ENCODE measurements around the gene MUC5AC. TPM values are rescaled to one million over a fixed set of nuclear protein-coding genes. Genes with fewer than 3 reads are reported as not detected.

The MUC5AC gene
- total and polyA plus RNA-seq, 2 of the 13 experiments (the other 11 are each of a cell fraction or from before 2014, with no cell fraction given): under 0.01 TPM; not detected in 1

- H3K9ac ChIP-seq (ENCODE audit: insufficient read depth, low read depth, low read length): no peak overlapping the region
These were observed 70.5 kb downstream of the MUC5AC start for GRCh38 chr11:1228101-1228821.

GRCh38 chr11:1228921-1229451 is 71.2 kb downstream of the MUC5AC start:
- WGBS (ENCODE audit: low lambda C conversion rate): no CpG with 5 or more reads among the region's 18 CpGs
- intact Hi-C loops (cut with micrococcal nuclease; ENCODE audit: unreplicated experiment) (no loop called here), in situ Hi-C loops (cut with HindIII; ENCODE audit: extremely low pct_ligation_motif_present, low pct_unique_long_range_greater_than_20kb) (loop anchor here (5.0 kb wide), 1 partner anchor 117 kb away; no protein-coding TSS in a partner anchor)
- H3K79me2 ChIP-seq (ENCODE audit: insufficient read depth, low read length): no peaks in the 10 kb centered on the region
- no peak for ATAC-seq
- no TSS peak for BruUV-seq (replicated peaks)
- ChIA-PET POLR2A (no interaction called here), CTCF (ENCODE audit: low intra/inter-chr PET ratio, low total read pairs) (no interaction called here)
- H3K27me3 ChIP-seq (ENCODE audit: control insufficient read depth in 1 of 2, insufficient read depth in 2 of 2, low read length in 2 of 2): peaks cover 5 to 9% of the 10 kb centered on the region in 2 experiments; a peak in 2 of 5 replicates
- H3K4me2 ChIP-seq (ENCODE audit: low read depth, low read length): no peak overlapping the region
- no peaks in the 10 kb centered on the region for H3K9me3 ChIP-seq (ENCODE audit: low read length)
- no peaks in the 10 kb centered on the region for H3K4me1 ChIP-seq (ENCODE audit: insufficient read depth, low read length)
- H3K27ac ChIP-seq (ENCODE audit: extremely low read length, insufficient read depth, low read length): no peak overlapping the region
- no peak overlapping the region for H3K9ac ChIP-seq (ENCODE audit: insufficient read depth, low read depth, low read length)
- H3K4me3 ChIP-seq (replicated peaks in 1 of 3; ENCODE audit: insufficient read depth in 1 of 3, low read depth in 2 of 3, low read length in 3 of 3): no peak overlapping the region
- H2AFZ ChIP-seq (ENCODE audit: low read length): no peak overlapping the region
- FAIRE-seq: no peak
- no peaks in the 10 kb centered on the region for H4K20me1 ChIP-seq (ENCODE audit: insufficient read depth, low read length)
- no peaks in the 10 kb centered on the region for H3K36me3 ChIP-seq (replicated peaks in 1 of 2; ENCODE audit: control insufficient read depth in 1 of 2, insufficient read depth in 2 of 2, low read length in 2 of 2)
- no peak for DNase-seq (ENCODE audit: low spot score)
- TF ChIP-seq ZNF383 (CRISPR knock-in tag; IDR thresholded peaks at IDR 0.05; ENCODE audit: borderline replicate concordance) (no peak), ZNF644 (CRISPR knock-in tag; IDR thresholded peaks at IDR 0.05; ENCODE audit: low read depth) (no peak), ZNF503 (CRISPR knock-in tag; IDR thresholded peaks at IDR 0.05) (no peak), RNF219 (CRISPR knock-in tag; IDR thresholded peaks at IDR 0.05) (no peak), HIC2 (CRISPR knock-in tag; IDR thresholded peaks at IDR 0.05; ENCODE audit: low read depth) (no peak)

More at GRCh38 chr11:1228101-1228821, 70.5 kb downstream of the MUC5AC start:
- no peak for ATAC-seq
- intact Hi-C loops (cut with micrococcal nuclease; ENCODE audit: unreplicated experiment) (no loop called here), in situ Hi-C loops (cut with HindIII; ENCODE audit: extremely low pct_ligation_motif_present, low pct_unique_long_range_greater_than_20kb) (loop anchor here (5.0 kb wide), 1 partner anchor 116 kb away; no protein-coding TSS in a partner anchor)
- no peak for DNase-seq (ENCODE audit: low spot score)
- no TSS peak for BruUV-seq (replicated peaks)
- no peaks in the 10 kb centered on the region for H3K79me2 ChIP-seq (ENCODE audit: insufficient read depth, low read length)
- FAIRE-seq: no peak
- no peaks in the 10 kb centered on the region for H3K9me3 ChIP-seq (ENCODE audit: low read length)
- POLR2A ChIA-PET: no interaction called here
- no peak overlapping the region for H3K4me2 ChIP-seq (ENCODE audit: low read depth, low read length)
- CTCF ChIA-PET (ENCODE audit: low intra/inter-chr PET ratio, low total read pairs): no interaction called here
- no peak overlapping the region for H3K27ac ChIP-seq (ENCODE audit: extremely low read length, insufficient read depth, low read length)
- no peak overlapping the region for H2AFZ ChIP-seq (ENCODE audit: low read length)
- TF ChIP-seq ZNF513 (CRISPR knock-in tag; conservative IDR thresholded peaks at IDR 0.05) (no peak), HNF4A (CRISPR knock-in tag; IDR thresholded peaks at IDR 0.05) (no peak)
- H3K36me3 ChIP-seq (replicated peaks in 1 of 2; ENCODE audit: control insufficient read depth in 1 of 2, insufficient read depth in 2 of 2, low read length in 2 of 2): no peaks in the 10 kb centered on the region
- H4K20me1 ChIP-seq (ENCODE audit: insufficient read depth, low read length): no peaks in the 10 kb centered on the region
- whole genome bisulfite sequencing (ENCODE audit: low lambda C conversion rate): 0% methylated on average over 1 of the region's 31 CpGs
- H3K27me3 ChIP-seq (ENCODE audit: control insufficient read depth in 1 of 2, insufficient read depth in 2 of 2, low read length in 2 of 2): peaks cover 5 to 15% of the 10 kb centered on the region in 2 experiments; a peak in 4 of 5 replicates
- 0 out of 2 replicates have a peak, but pooled peaks cover under 1% of the 10 kb centered on the region for H3K4me1 ChIP-seq (ENCODE audit: insufficient read depth, low read length)
- H3K4me3 ChIP-seq (replicated peaks in 1 of 3; ENCODE audit: insufficient read depth in 1 of 3, low read depth in 2 of 3, low read length in 3 of 3): no peak overlapping the region

Measured in HepG2 (cell line).